Tibial nerve (tissue), 4 donors: ENCODE results near the gene CRYBB1. TPM values are rescaled to one million over a fixed set of nuclear protein-coding genes. Genes with fewer than 3 reads are reported as not detected.

Source experiments
- DNase-seq, 2 donors: peaks; one replicate each; pipeline ENCODE4 v3.0.0-alpha.2; 2019; ENCODE audit warnings: low spot score in 2 of 2
- H3K27ac ChIP-seq, 4 donors: fragments of 200-600 bp; sonication (generic) in 3 of 4; one replicate each; pipeline ENCODE4 v1.5.1; 2017 to 2019; ENCODE audit warnings: mild to moderate bottlenecking in 1 of 4
- H3K27me3 ChIP-seq, 2 donors: fragments of 200-600 bp; sonication (generic) in 1 of 2; one replicate each; pipeline versions ENCODE4 v1.5.1 to v1.6.0; 2017 to 2019
- H3K36me3 ChIP-seq, 3 donors: fragments of 200-600 bp; sonication (generic); one replicate each; pipeline ENCODE4 v1.5.1; 2018 to 2019
- H3K4me1 ChIP-seq, 4 donors: fragments of 200-600 bp; sonication (generic) in 3 of 4; one replicate each; pipeline ENCODE4 v1.5.1; 2017 to 2019
- H3K4me3 ChIP-seq, 4 donors: fragments of 200-600 bp; sonication (generic) in 3 of 4; one replicate each; pipeline ENCODE4 v1.5.1; 2017 to 2019; ENCODE audit warnings: mild to moderate bottlenecking in 1 of 4, moderate library complexity in 1 of 4
- H3K9me3 ChIP-seq, 4 donors: fragments of 200-600 bp; sonication (generic) in 3 of 4; one replicate each; pipeline ENCODE4 v1.5.1; 2017 to 2019
- EP300 ChIP-seq, 2 donors: sonication (generic); formaldehyde crosslinking; IDR thresholded peaks; one replicate each; pipeline ENCODE4 v1.6.1; 2017; ENCODE audit warnings: antibody characterized with exemption in 2 of 2, mild to moderate bottlenecking in 1 of 2
- POLR2A ChIP-seq, 2 donors: fragments of 450-650 bp; IDR thresholded peaks; one replicate each; pipeline ENCODE4 v1.6.1; 2017; ENCODE audit warnings: antibody characterized with exemption in 2 of 2, mild to moderate bottlenecking in 2 of 2, moderate library complexity in 2 of 2
- WGBS, 2 donors: methylation state at CpG; one replicate each; pipeline ENCODE4 v1.1.5; 2018; 5-methylcytosine and 5-hydroxymethylcytosine counted together
- total RNA-seq, 4 donors: library from RNA; depleted of rRNA; stranded (reverse); fragments of >200 nt; gene quantifications; one replicate each; pipeline ENCODE4 v1.1.0, GENCODE V29; 2016
- TF ChIP-seq, protein P1 (sequence below), 5 experiments: fragments of 200-600 bp in 3 of 5; fragments of 450-650 bp in 2 of 5; sonication (generic) in 3 of 5; IDR thresholded peaks; one replicate each; pipeline ENCODE4 v1.5.1; 2016 to 2019; ENCODE audit warnings: antibody characterized with exemption in 5 of 5, mild to moderate bottlenecking in 3 of 5, moderate library complexity in 2 of 5

The CRYBB1 gene
- total RNA-seq, 4 donors from 2014 or later: 0.84 to 4.8 (median 1.8) TPM

DNA sequence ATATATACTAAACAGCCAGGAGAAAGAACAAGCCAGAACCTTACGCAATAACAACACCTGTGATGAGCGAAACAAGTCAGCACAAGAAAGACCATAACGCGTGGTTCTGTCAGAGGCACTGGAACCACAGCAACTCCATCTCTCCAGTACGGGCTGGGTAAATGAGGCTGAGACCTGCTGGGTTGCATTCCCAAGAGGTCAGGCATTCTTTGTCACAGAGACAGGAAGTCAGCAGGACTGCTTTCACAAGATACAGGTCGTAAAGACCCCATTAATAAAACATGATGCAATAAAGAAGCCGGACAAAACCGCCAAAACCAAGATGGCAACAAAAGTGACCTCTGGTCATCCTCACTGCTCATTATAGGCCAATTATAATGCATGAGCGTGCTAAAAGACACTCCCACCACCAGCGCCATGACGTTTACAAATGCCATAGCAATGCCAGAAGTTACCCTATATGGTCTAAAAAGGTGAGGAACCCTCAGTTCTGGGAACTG, 49.6 kb downstream of the CRYBB1 start:
- DNase-seq: no peak

DNA sequence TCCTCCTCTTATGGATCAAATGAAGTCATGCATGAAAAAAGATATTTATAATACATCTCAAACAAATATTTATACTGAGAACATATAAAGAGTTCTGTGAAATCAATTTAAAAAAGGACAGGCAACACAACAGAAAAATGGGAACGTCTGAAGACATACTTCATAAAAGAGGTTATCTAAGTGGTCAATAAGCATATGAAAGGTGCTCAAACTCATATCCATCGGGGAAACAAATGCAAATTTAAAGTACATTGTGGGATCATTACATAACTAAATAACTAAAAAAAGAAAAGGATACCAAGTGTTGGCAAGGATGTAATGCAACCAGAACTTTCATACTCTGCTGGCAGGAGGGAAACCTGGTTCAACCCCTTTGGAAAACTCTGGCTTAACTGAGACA, 50.2 kb downstream of the CRYBB1 start:
- Histone ChIP-seq H3K27me3 (no peaks in the 10 kb centered on the region), H3K36me3 (peaks cover 0 to 8% (median 0%) of the 10 kb centered on the region in 3 donors), H3K4me3 (no peak overlapping the region), H3K27ac (no peak overlapping the region), H3K4me1 (peaks cover 0 to 3% (median 0%) of the 10 kb centered on the region in 4 donors), H3K9me3 (no peaks in the 10 kb centered on the region)
- DNase-seq: no peak
- 63 to 73% methylated on average over 2 of the region's 2 CpGs for WGBS, 2 donors
- TF ChIP-seq POLR2A (IDR thresholded peaks at IDR 0.05) (no peak), EP300 (IDR thresholded peaks at IDR 0.05) (no peak)
- TF ChIP-seq, protein P1, sequence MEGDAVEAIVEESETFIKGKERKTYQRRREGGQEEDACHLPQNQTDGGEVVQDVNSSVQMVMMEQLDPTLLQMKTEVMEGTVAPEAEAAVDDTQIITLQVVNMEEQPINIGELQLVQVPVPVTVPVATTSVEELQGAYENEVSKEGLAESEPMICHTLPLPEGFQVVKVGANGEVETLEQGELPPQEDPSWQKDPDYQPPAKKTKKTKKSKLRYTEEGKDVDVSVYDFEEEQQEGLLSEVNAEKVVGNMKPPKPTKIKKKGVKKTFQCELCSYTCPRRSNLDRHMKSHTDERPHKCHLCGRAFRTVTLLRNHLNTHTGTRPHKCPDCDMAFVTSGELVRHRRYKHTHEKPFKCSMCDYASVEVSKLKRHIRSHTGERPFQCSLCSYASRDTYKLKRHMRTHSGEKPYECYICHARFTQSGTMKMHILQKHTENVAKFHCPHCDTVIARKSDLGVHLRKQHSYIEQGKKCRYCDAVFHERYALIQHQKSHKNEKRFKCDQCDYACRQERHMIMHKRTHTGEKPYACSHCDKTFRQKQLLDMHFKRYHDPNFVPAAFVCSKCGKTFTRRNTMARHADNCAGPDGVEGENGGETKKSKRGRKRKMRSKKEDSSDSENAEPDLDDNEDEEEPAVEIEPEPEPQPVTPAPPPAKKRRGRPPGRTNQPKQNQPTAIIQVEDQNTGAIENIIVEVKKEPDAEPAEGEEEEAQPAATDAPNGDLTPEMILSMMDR (IDR thresholded peaks at IDR 0.05): no peak

More for the DNA sequence above, 49.6 kb downstream of the CRYBB1 start:
- Histone ChIP-seq H3K9me3 (no peaks in the 10 kb centered on the region), H3K36me3 (peaks cover 0 to 8% (median 0%) of the 10 kb centered on the region in 3 donors), H3K27ac (no peak overlapping the region), H3K27me3 (no peaks in the 10 kb centered on the region), H3K4me3 (no peak overlapping the region), H3K4me1 (peaks cover 0 to 3% (median 0%) of the 10 kb centered on the region in 4 donors)
- no peak for TF ChIP-seq POLR2A (IDR thresholded peaks at IDR 0.05)
- TF ChIP-seq, protein P1 (IDR thresholded peaks at IDR 0.05): no peak
- no peak for TF ChIP-seq EP300 (IDR thresholded peaks at IDR 0.05)
- 55 to 56% methylated on average over 11 of the region's 11 CpGs for WGBS, 2 donors

DNA sequence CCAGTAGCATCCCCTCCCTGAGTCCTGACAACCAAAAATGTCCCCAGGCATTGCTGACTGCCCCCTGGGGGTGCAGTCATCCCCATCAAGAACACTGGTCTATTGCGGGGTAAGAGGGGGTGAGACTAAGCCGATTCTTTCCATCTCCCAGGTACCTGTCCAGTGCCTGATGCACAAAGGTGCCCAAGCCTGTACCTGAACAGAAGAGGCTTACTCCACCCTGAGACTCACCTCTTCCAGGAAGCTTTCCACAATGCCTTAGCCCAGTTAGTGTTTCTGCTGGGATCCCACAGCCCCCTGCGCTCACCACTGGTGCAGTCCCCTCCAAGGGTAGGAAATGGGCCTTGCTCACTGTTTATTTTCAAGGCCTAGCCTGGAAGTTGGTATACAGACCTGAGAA, 50.8 kb downstream of the CRYBB1 start:
- Histone ChIP-seq H3K36me3 (peaks cover 0 to 8% (median 0%) of the 10 kb centered on the region in 3 donors), H3K9me3 (no peaks in the 10 kb centered on the region), H3K4me3 (no peak overlapping the region), H3K27ac (no peak overlapping the region), H3K27me3 (no peaks in the 10 kb centered on the region), H3K4me1 (peaks cover 0 to 5% (median 0%) of the 10 kb centered on the region in 4 donors)
- no peak for DNase-seq
- no peak for TF ChIP-seq POLR2A (IDR thresholded peaks at IDR 0.05)
- TF ChIP-seq, protein P1 (IDR thresholded peaks at IDR 0.05): no peak
- no peak for TF ChIP-seq EP300 (IDR thresholded peaks at IDR 0.05)
- 83 to 96% methylated on average over 3 of the region's 3 CpGs for WGBS, 2 donors

DNA sequence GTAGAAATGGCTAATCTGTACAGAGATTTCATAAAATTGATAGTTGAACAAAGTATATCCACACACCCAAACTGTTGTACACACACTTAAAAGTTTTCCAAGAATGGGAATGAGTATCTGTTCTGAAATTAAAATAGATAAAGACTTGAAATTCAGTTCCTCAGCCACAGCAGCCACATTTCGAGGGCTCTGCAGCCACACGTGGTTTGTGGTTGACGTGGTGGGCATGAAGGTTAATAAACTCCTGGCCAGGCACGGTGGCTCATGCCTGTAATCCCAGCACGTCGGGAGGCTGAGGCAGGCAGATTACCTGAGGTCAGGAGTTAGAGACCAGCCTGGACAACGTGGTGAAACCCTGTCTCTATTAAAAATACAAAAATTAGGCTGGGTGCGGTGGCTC, 51.9 kb downstream of the CRYBB1 start:
- Histone ChIP-seq H3K4me3 (no peak overlapping the region), H3K36me3 (peaks cover 0 to 8% (median 0%) of the 10 kb centered on the region in 3 donors), H3K27me3 (no peaks in the 10 kb centered on the region), H3K4me1 (peaks cover 0 to 12% (median 0%) of the 10 kb centered on the region in 4 donors), H3K27ac (no peak overlapping the region), H3K9me3 (no peaks in the 10 kb centered on the region)
- 78 to 85% methylated on average over 8 of the region's 8 CpGs for WGBS, 2 donors
- no peak for TF ChIP-seq EP300 (IDR thresholded peaks at IDR 0.05)
- TF ChIP-seq POLR2A (IDR thresholded peaks at IDR 0.05): no peak
- TF ChIP-seq, protein P1 (IDR thresholded peaks at IDR 0.05): no peak
- DNase-seq: no peak

DNA sequence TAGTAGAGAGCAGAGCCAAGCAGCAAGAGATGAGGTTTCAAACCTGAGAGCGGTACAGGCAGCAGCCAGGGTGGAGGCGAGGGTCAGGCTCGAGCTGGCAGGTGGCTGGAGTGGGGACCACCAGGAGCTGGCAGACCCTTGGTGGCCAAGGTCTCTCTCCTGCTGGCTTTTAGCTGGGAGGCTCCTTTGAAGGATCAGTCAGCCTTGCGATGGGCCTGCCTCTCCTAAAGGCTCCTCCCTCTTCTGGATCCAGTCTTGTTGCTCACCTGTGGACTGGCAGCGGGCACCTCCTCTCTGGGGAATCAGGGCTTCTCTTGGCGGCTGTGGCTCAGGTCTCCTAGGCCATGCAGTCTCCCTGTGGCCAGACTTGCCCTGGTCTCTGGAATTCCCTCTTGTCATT, 52.6 kb downstream of the CRYBB1 start:
- WGBS, 2 donors: 92 to 95% methylated on average over 5 to 6 of the region's 6 CpGs
- Histone ChIP-seq H3K4me1 (peaks cover 0 to 8% (median 0%) of the 10 kb centered on the region in 4 donors), H3K4me3 (no peak overlapping the region), H3K36me3 (peaks cover 0 to 8% (median 0%) of the 10 kb centered on the region in 3 donors), H3K9me3 (no peaks in the 10 kb centered on the region), H3K27me3 (no peaks in the 10 kb centered on the region), H3K27ac (no peak overlapping the region)
- TF ChIP-seq EP300 (IDR thresholded peaks at IDR 0.05) (no peak), POLR2A (IDR thresholded peaks at IDR 0.05) (no peak)
- TF ChIP-seq, protein P1 (IDR thresholded peaks at IDR 0.05): no peak
- no peak for DNase-seq
